Gastroesophageal sphincter (tissue), 4 donors: ENCODE data around the gene HRH3. TPM values are rescaled to one million over a fixed set of nuclear protein-coding genes. Genes with fewer than 3 reads are reported as not detected.

ENCODE experiments used
- ATAC-seq: fragments of 150-250 bp; one replicate; pipeline ENCODE4 v1.9.1; 2016; ENCODE audit warnings: mild to moderate bottlenecking, moderate library complexity
- H3K27ac ChIP-seq, 4 donors: fragments of 200-600 bp; sonication (generic) in 3 of 4; 1 replicate in 3 of 4; 2 replicates in 1 of 4; pipeline ENCODE4 v1.5.1; 2016 to 2019
- H3K27me3 ChIP-seq: fragments of 200-600 bp; sonication (generic); one replicate; pipeline ENCODE4 v1.5.1; 2019
- H3K36me3 ChIP-seq, 2 donors: fragments of 200-600 bp; sonication (generic); one replicate each; pipeline ENCODE4 v1.5.1; 2019; ENCODE audit warnings: control low read depth in 1 of 2
- H3K4me1 ChIP-seq, 3 donors: fragments of 200-600 bp; sonication (generic); 1 replicate in 2 of 3; 2 replicates in 1 of 3; pipeline ENCODE4 v1.5.1; 2016 to 2019; ENCODE audit warnings: control low read depth in 2 of 3
- H3K4me3 ChIP-seq, 2 donors: fragments of 200-600 bp; sonication (generic); one replicate each; pipeline ENCODE4 v1.5.1; 2019; ENCODE audit warnings: mild to moderate bottlenecking in 1 of 2, moderate library complexity in 1 of 2
- H3K9me3 ChIP-seq, 3 donors: fragments of 200-600 bp; sonication (generic); one replicate each; pipeline ENCODE4 v1.5.1; 2017 to 2019; ENCODE audit warnings: control low read depth in 2 of 3
- CTCF ChIP-seq, 4 experiments: fragments of 200-600 bp in 2 of 4; fragments of 450-650 bp in 2 of 4; sonication (generic) in 1 of 4; IDR thresholded peaks; one replicate each; pipeline ENCODE4 v1.5.1; 2017 to 2019; ENCODE audit warnings: antibody characterized with exemption in 4 of 4, mild to moderate bottlenecking in 2 of 4, moderate library complexity in 2 of 4
- EP300 ChIP-seq: sonication (generic); formaldehyde crosslinking; IDR thresholded peaks from one replicate; pipeline ENCODE4 v1.6.1; 2017; ENCODE audit warnings: antibody characterized with exemption, mild to moderate bottlenecking
- POLR2A ChIP-seq, 2 donors: fragments of 450-650 bp; IDR thresholded peaks; one replicate each; pipeline ENCODE4 v1.6.1; 2017; ENCODE audit warnings: antibody characterized with exemption in 2 of 2, mild to moderate bottlenecking in 2 of 2, moderate library complexity in 1 of 2
- POLR2AphosphoS5 ChIP-seq: sonication (generic); formaldehyde crosslinking; IDR thresholded peaks from one replicate; pipeline ENCODE4 v1.6.1; 2017; ENCODE audit warnings: antibody characterized with exemption
- WGBS, 2 donors: methylation state at CpG; one replicate each; pipeline ENCODE4 v1.1.5; 2018; ENCODE audit warnings: low coverage in 1 of 2; 5-methylcytosine and 5-hydroxymethylcytosine counted together
- total RNA-seq, 4 donors: library from RNA; depleted of rRNA; stranded (reverse); fragments of >200 nt; gene quantifications; one replicate each; pipeline ENCODE4 v1.1.0, GENCODE V29; 2016

The HRH3 gene
- total RNA-seq, 4 donors from 2014 or later, result not detected

- H3K36me3 ChIP-seq, result peaks cover 0 to 56% of the 10 kb centered on the region in 2 donors
- ATAC-seq, result no peak
Observed at GRCh38 chr20:62203378-62204030, 16.6 kb downstream of the HRH3 start.

DNA sequence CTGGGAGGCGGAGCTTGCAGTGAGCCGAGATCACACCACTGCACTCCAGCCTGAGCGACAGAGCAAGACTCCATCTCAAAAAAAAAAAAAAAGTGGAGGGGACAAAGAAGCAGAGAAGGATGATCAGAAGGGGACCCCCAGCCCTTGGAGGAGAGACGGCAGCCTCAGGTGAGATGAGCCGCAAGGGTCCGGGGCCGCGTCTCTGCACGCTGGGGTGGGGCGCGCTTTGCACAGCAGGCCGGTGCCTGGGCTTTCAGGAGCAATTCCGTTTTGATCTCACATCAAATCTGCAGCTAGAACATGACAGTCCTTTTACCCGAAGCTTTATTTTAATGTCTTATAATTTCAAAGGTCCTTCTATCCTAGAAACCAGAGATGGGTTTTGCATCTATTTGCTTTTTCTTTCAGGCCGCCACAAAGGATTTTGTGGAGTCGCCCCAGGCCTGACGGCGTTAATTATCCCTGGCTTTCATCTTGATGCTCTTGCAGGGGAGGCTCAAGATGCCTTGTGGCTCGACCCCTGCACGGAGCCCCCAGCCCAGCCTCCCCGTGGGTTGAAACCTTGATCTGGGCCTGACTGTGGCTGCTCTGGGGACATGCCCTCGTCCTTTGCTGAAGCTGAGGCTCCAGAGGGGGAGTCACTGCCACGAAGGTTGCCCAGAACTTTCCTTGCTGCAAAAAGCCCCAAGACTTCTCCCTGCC is 17.3 kb downstream of the HRH3 start:
- 87 to 90% methylated on average over 3 to 14 of the region's 23 CpGs for WGBS, 2 donors
- H3K27me3 ChIP-seq, result no peaks in the 10 kb centered on the region
- H3K4me1 ChIP-seq, result no peaks in the 10 kb centered on the region
- no peak overlapping the region for H3K4me3 ChIP-seq
- ATAC-seq, result no peak
- H3K9me3 ChIP-seq, result no peaks in the 10 kb centered on the region
- peaks cover 0 to 63% of the 10 kb centered on the region in 2 donors for H3K36me3 ChIP-seq
- H3K27ac ChIP-seq, result no peak overlapping the region
- TF ChIP-seq POLR2AphosphoS5, result no peak
- TF ChIP-seq EP300, result no peak
- TF ChIP-seq POLR2A (IDR thresholded peaks at IDR 0.05), result no peak
- no peak for TF ChIP-seq CTCF (IDR thresholded peaks at IDR 0.05)

More at GRCh38 chr20:62203378-62204030, 16.6 kb downstream of the HRH3 start:
- Histone ChIP-seq H3K27me3 (peaks cover 2% of the 10 kb centered on the region), H3K9me3 (no peaks in the 10 kb centered on the region), H3K4me1 (no peaks in the 10 kb centered on the region), H3K4me3 (no peak overlapping the region), H3K27ac (no peak overlapping the region)
- WGBS, 2 donors, result 53 to 77% methylated on average over 5 to 16 of the region's 22 CpGs
- TF ChIP-seq EP300, result no peak
- no peak for TF ChIP-seq POLR2AphosphoS5
- no peak for TF ChIP-seq CTCF (IDR thresholded peaks at IDR 0.05)
- TF ChIP-seq POLR2A (IDR thresholded peaks at IDR 0.05), result no peak

- Histone ChIP-seq H3K4me3 (no peak overlapping the region), H3K27me3 (no peaks in the 10 kb centered on the region), H3K27ac (no peak overlapping the region), H3K36me3 (peaks cover 0 to 71% of the 10 kb centered on the region in 2 donors), H3K9me3 (no peaks in the 10 kb centered on the region), H3K4me1 (no peaks in the 10 kb centered on the region)
- WGBS, 2 donors, result 74 to 100% methylated on average over 1 to 2 of the region's 5 CpGs
- TF ChIP-seq POLR2AphosphoS5 (no peak), CTCF (IDR thresholded peaks at IDR 0.05) (no peak), POLR2A (IDR thresholded peaks at IDR 0.05) (no peak), EP300 (no peak)
- no peak for ATAC-seq
Observed at GRCh38 chr20:62202083-62202395, 18.0 kb downstream of the HRH3 start.

DNA sequence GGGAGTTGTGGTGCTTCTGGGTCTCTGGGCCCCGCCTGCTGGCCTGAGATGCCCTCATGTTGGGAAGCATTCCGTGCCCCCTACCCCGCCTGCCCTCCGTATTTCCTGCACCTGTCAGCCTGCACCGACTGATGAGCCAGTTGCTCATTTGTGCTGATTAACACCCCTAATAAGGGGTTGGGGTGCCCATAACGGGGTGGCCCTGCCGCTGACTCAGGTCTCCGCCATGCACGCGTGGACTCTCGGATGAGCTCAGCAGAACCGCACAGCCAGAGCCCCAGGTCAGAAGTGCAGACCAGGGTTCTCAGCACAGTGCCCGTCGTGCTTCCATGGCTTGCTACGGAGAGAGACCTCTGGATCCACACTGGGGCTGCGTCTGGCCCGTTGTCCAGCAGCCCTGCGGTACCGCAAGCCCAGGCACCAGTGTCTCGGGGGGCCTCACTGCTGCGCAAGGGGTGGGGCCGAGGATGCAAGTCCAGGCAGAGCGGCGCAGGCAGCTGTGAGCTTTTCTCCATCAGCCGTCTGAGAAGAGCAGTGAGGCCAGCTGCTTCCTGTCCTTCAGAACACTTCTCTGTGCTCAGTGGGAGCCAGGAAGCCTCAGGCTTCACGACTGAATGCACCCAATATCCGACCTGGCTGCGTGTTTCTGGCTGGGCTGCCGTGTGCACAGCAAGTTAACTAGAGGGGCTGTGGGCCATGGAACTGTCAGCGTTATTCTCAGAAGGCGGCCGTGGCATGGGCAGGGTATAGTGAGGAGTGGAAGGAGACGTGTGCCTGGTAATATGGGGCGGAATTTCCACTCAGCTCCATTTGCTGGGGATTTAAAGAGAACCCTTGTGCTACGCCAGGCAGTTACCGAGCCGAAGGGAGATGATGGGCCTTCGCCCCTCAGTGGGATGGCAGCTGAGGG is 18.6 kb downstream of the HRH3 start:
- no peaks in the 10 kb centered on the region for H3K9me3 ChIP-seq
- peaks cover 0 to 76% of the 10 kb centered on the region in 2 donors for H3K36me3 ChIP-seq
- TF ChIP-seq EP300, result no peak
- TF ChIP-seq CTCF (IDR thresholded peaks at IDR 0.05), result no peak
- no peak for TF ChIP-seq POLR2AphosphoS5
- TF ChIP-seq POLR2A (IDR thresholded peaks at IDR 0.05), result no peak
- H3K4me3 ChIP-seq, result no peak overlapping the region
- no peak for ATAC-seq
- no peak overlapping the region for H3K27ac ChIP-seq
- 77 to 100% methylated on average over 2 to 6 of the region's 38 CpGs for WGBS, 2 donors
- H3K4me1 ChIP-seq, result no peaks in the 10 kb centered on the region
- H3K27me3 ChIP-seq, result no peaks in the 10 kb centered on the region
